ENCODE data around the gene KRTAP10-6. TPM values are rescaled to one million over a fixed set of nuclear protein-coding genes. Genes with fewer than 3 reads are reported as not detected.
A peak's percentile ranks its signal among the peaks of the same experiment; 100 is the strongest.

Gene KRTAP10-6
- total and polyA plus RNA-seq, 4 experiments from 2014 or later = not detected

GRCh38 chr21:44557491-44558328, 34.6 kb downstream of the KRTAP10-6 start:
- ChIA-PET CTCF (ENCODE audit: partially characterized antibody) (no interaction called here), POLR2A (ENCODE audit: partially characterized antibody) (no interaction called here)
- Histone ChIP-seq H3K27ac (ENCODE audit: low read depth, low read length) (no peak overlapping the region), H3K9me3 (ENCODE audit: control insufficient read depth in 1 of 2, low read length in 2 of 2) (no peaks in the 10 kb centered on the region), H3K36me3 (ENCODE audit: insufficient read depth, low read length) (no peaks in the 10 kb centered on the region), H3K27me3 (ENCODE audit: insufficient read depth, low read length) (no peaks in the 10 kb centered on the region), H3K4me1 (ENCODE audit: insufficient read depth, low read length) (no peaks in the 10 kb centered on the region), H3K4me3 (ENCODE audit: low read length in 2 of 2) (no peak overlapping the region)
- Mint-ChIP-seq H3K4me3 (no peak overlapping the region), H3K4me1 (no peaks in the 10 kb centered on the region), H3K27me3 (peaks cover 0 to 4% of the 10 kb centered on the region in 2 donors), H3K36me3 (peaks cover 2 to 3% of the 10 kb centered on the region in 2 donors), H3K27ac (peak overlapping the region in 1 of 7 donors; percentile 79), H3K9me3 (peaks cover 2 to 47% (median 25%) of the 10 kb centered on the region in 8 donors)
- no peak for DNase-seq
- intact Hi-C loops (cut with micrococcal nuclease) = no loop called here

DNA sequence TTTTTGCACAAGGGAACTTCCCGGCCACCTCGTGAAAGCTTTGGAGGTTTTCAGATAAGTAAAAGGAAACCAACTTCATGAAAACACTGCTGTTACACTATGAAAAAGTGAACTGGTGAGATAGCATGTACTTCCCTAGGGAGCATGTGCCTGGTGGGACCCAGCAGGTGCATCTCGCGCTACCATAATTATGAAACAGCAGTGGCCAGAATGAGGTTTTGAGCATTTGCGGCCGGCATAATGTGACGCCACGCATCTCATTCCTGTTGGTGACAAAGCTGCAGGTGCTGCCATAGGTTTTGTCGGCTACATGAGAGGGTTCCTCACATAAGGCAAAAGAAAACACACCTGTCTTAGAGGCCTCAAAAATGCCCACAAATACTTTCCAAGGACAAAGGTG, 35.4 kb downstream of the KRTAP10-6 start:
- intact Hi-C loops (cut with micrococcal nuclease) = no loop called here
- Mint-ChIP-seq H3K4me1 (no peaks in the 10 kb centered on the region), H3K9me3 (peaks cover 2 to 38% (median 18%) of the 10 kb centered on the region in 8 donors), H3K4me3 (no peak overlapping the region), H3K27me3 (peaks cover 0 to 4% of the 10 kb centered on the region in 2 donors), H3K27ac (no peak overlapping the region), H3K36me3 (peaks cover 2 to 3% of the 10 kb centered on the region in 2 donors)
- Histone ChIP-seq H3K4me1 (ENCODE audit: insufficient read depth, low read length) (no peaks in the 10 kb centered on the region), H3K9me3 (ENCODE audit: control insufficient read depth in 1 of 2, low read length in 2 of 2) (no peaks in the 10 kb centered on the region), H3K27me3 (ENCODE audit: insufficient read depth, low read length) (no peaks in the 10 kb centered on the region), H3K36me3 (ENCODE audit: insufficient read depth, low read length) (no peaks in the 10 kb centered on the region), H3K4me3 (ENCODE audit: low read length in 2 of 2) (no peak overlapping the region), H3K27ac (ENCODE audit: low read depth, low read length) (no peak overlapping the region)
- DNase-seq = no peak
- ChIA-PET CTCF (ENCODE audit: partially characterized antibody) (no interaction called here), POLR2A (ENCODE audit: partially characterized antibody) (no interaction called here)

DNA sequence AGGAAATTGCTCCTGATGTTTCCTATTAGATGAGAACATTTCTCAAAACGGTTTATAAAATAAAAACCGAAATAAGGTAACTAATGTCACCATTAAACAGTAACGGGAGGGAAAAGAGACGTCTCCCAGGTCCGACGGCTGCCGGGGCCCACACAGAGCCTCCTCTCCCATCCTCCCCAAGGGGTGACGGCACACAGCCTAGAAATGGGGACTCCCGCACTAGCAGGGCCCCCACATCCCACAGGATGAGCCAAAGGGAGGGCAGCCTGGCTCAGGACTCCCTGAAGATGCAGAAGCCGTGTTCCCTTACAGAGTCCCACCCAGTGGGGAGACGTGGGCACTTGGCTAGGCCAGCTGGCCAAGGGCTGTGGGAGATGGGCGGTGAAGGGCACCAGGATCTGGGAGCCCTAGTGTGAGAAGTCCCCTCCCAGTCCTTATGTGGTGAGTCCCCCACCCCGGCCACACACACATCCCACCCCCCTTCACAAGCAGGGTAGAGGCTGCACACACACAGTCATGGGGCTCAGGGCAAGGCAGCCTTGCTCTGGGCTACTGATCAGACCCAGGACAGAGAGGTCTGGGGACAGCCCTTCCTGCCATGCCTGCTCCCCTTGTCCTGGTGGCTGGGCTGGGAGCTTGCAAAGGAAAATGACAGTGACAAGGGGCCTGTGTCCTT, 37.0 kb downstream of the KRTAP10-6 start:
- Mint-ChIP-seq H3K4me3 (no peak overlapping the region), H3K4me1 (peaks cover 0 to 5% (median 0%) of the 10 kb centered on the region in 4 donors), H3K9me3 (peaks cover 0 to 23% (median 9%) of the 10 kb centered on the region in 8 donors), H3K36me3 (peaks cover 0 to 3% of the 10 kb centered on the region in 2 donors), H3K27me3 (peaks cover 0 to 4% of the 10 kb centered on the region in 2 donors), H3K27ac (no peak overlapping the region)
- Histone ChIP-seq H3K9me3 (ENCODE audit: control insufficient read depth in 1 of 2, low read length in 2 of 2) (no peaks in the 10 kb centered on the region), H3K27me3 (ENCODE audit: insufficient read depth, low read length) (no peaks in the 10 kb centered on the region), H3K4me3 (ENCODE audit: low read length in 2 of 2) (no peak overlapping the region), H3K27ac (ENCODE audit: low read depth, low read length) (no peak overlapping the region), H3K4me1 (ENCODE audit: insufficient read depth, low read length) (no peaks in the 10 kb centered on the region), H3K36me3 (ENCODE audit: insufficient read depth, low read length) (no peaks in the 10 kb centered on the region)
- no peak for DNase-seq
- intact Hi-C loops (cut with micrococcal nuclease) = no loop called here
- POLR2A ChIA-PET (ENCODE audit: partially characterized antibody) = no interaction called here
- CTCF ChIA-PET (ENCODE audit: partially characterized antibody) = no interaction called here

- no peak overlapping the region for H3K27ac ChIP-seq (ENCODE audit: low read depth, low read length)
- no peak for DNase-seq
- H3K27me3 ChIP-seq (ENCODE audit: insufficient read depth, low read length) = no peaks in the 10 kb centered on the region
- no peak overlapping the region for H3K27ac Mint-ChIP-seq
- POLR2A ChIA-PET (ENCODE audit: partially characterized antibody) = no interaction called here
- intact Hi-C loops (cut with micrococcal nuclease) = no loop called here
- H3K4me3 Mint-ChIP-seq = no peak overlapping the region
- H3K27me3 Mint-ChIP-seq = peaks cover 0 to 1% of the 10 kb centered on the region in 2 donors
- peaks cover 10 to 24% (median 16%) of the 10 kb centered on the region in 4 donors for H3K4me1 Mint-ChIP-seq
- CTCF ChIA-PET (ENCODE audit: partially characterized antibody) = interaction anchor here (1.0 to 1.4 kb wide), 2 partner anchors 42 to 190 kb away, joined by 3 read pairs; no protein-coding TSS in a partner anchor
- peaks cover 0 to 13% (median 6%) of the 10 kb centered on the region in 8 donors for H3K9me3 Mint-ChIP-seq
- H3K4me1 ChIP-seq (ENCODE audit: insufficient read depth, low read length) = peaks cover 9% of the 10 kb centered on the region
- no peaks in the 10 kb centered on the region for H3K9me3 ChIP-seq (ENCODE audit: control insufficient read depth in 1 of 2, low read length in 2 of 2)
- no peaks in the 10 kb centered on the region for H3K36me3 ChIP-seq (ENCODE audit: insufficient read depth, low read length)
- H3K4me3 ChIP-seq (ENCODE audit: low read length in 2 of 2) = no peak overlapping the region
- H3K36me3 Mint-ChIP-seq = peaks cover 3 to 10% of the 10 kb centered on the region in 2 donors
Measured at GRCh38 chr21:44552681-44553080, 39.6 kb downstream of the KRTAP10-6 start.

DNA sequence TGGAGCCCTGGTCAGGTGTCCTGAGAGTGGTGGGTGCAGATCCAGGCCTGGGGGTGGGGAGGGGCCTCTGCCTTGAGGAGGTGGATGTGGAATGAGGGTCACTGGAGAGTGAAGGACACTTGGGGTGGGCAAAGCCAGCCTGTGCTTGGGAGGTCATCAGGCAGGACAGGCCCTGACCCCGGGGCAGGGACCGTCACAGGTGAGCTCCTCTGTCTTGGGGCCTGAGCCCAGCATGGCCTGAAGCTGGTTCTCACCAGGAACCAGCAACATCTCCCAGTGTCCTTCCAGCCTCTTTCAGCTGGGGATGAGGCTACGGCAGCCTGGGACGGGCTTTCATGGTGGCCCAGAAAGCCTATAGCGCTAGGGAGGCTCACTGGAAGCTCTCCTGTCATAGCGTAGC, 40.2 kb downstream of the KRTAP10-6 start:
- no peaks in the 10 kb centered on the region for H3K9me3 ChIP-seq (ENCODE audit: control insufficient read depth in 1 of 2, low read length in 2 of 2)
- DNase-seq = no peak
- H3K4me1 ChIP-seq (ENCODE audit: insufficient read depth, low read length) = peaks cover 15% of the 10 kb centered on the region
- intact Hi-C loops (cut with micrococcal nuclease) = no loop called here
- H3K4me3 ChIP-seq (ENCODE audit: low read length in 2 of 2) = no peak overlapping the region
- Mint-ChIP-seq H3K27me3 (peaks cover 0 to 1% of the 10 kb centered on the region in 2 donors), H3K36me3 (peaks cover 7 to 16% of the 10 kb centered on the region in 2 donors), H3K27ac (no peak overlapping the region), H3K4me3 (no peak overlapping the region), H3K4me1 (peaks cover 14 to 29% (median 22%) of the 10 kb centered on the region in 4 donors), H3K9me3 (peaks cover 0 to 19% (median 12%) of the 10 kb centered on the region in 8 donors)
- ChIA-PET CTCF (ENCODE audit: partially characterized antibody) (no interaction called here), POLR2A (ENCODE audit: partially characterized antibody) (no interaction called here)
- no peak overlapping the region for H3K27ac ChIP-seq (ENCODE audit: low read depth, low read length)
- H3K27me3 ChIP-seq (ENCODE audit: insufficient read depth, low read length) = no peaks in the 10 kb centered on the region
- no peaks in the 10 kb centered on the region for H3K36me3 ChIP-seq (ENCODE audit: insufficient read depth, low read length)

- H3K4me3 Mint-ChIP-seq = peak within 1 kb of the TSS in 1 of 8 donors; percentile 29
- CTCF ChIA-PET (ENCODE audit: partially characterized antibody) = no interaction called here
- POLR2A ChIA-PET (ENCODE audit: partially characterized antibody) = no interaction called here
- H3K36me3 ChIP-seq (ENCODE audit: insufficient read depth, low read length) = no peaks in the 10 kb centered on the region
- peaks cover 0 to 26% (median 18%) of the 10 kb centered on the region in 8 donors for H3K9me3 Mint-ChIP-seq
- H3K4me1 ChIP-seq (ENCODE audit: insufficient read depth, low read length) = peaks cover 20% of the 10 kb centered on the region
- no peak for DNase-seq
- peaks cover 13 to 22% of the 10 kb centered on the region in 2 donors for H3K36me3 Mint-ChIP-seq
- no peak within 1 kb of the TSS for H3K27ac ChIP-seq (ENCODE audit: low read depth, low read length)
- peaks cover 19 to 35% (median 27%) of the 10 kb centered on the region in 4 donors for H3K4me1 Mint-ChIP-seq
- no peaks in the 10 kb centered on the region for H3K27me3 ChIP-seq (ENCODE audit: insufficient read depth, low read length)
- intact Hi-C loops (cut with micrococcal nuclease) = no loop called here
- peak within 1 kb of the TSS in 1 of 7 donors; percentile 73 for H3K27ac Mint-ChIP-seq
- no peaks in the 10 kb centered on the region for H3K9me3 ChIP-seq (ENCODE audit: control insufficient read depth in 1 of 2, low read length in 2 of 2)
- H3K4me3 ChIP-seq (ENCODE audit: low read length in 2 of 2) = no peak within 1 kb of the TSS
- peaks cover 0 to 1% of the 10 kb centered on the region in 2 donors for H3K27me3 Mint-ChIP-seq
Measured at GRCh38 chr21:44551340-44551961, 40.9 kb downstream of the KRTAP10-6 start, which contains the start of gene KRTAP10-2. KRTAP10-2 (minus strand) TSS chr21:44551505; CDS start chr21:44551458, 47 bp downstream.

DNA sequence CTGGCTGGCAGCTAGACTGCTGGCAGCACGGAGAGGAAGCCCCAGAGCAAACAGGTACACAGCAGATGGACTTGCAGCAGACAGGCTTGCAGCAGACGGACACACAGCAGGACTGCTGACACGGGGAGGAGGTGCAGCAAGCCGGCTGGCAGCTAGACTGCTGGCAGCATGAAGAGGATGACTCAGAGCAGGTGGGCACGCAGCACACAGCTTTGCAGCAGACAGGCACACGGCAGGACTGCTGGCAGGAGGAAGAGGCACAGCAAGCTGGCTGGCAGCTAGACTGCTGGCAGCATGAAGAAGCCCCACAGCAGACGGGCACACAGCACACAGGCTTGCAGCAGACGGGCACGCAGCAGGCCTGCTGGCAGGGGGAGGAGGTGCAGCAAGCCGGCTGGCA, 41.5 kb downstream of the KRTAP10-6 start:
- Mint-ChIP-seq H3K36me3 (peaks cover 13 to 22% of the 10 kb centered on the region in 2 donors), H3K4me1 (peaks cover 19 to 35% (median 27%) of the 10 kb centered on the region in 4 donors), H3K27ac (peak overlapping the region in 1 of 7 donors; percentile 73), H3K27me3 (peaks cover 0 to 1% of the 10 kb centered on the region in 2 donors), H3K9me3 (peaks cover 0 to 30% (median 22%) of the 10 kb centered on the region in 8 donors), H3K4me3 (no peak overlapping the region)
- peaks cover 20% of the 10 kb centered on the region for H3K4me1 ChIP-seq (ENCODE audit: insufficient read depth, low read length)
- DNase-seq = no peak
- no peaks in the 10 kb centered on the region for H3K9me3 ChIP-seq (ENCODE audit: control insufficient read depth in 1 of 2, low read length in 2 of 2)
- H3K27me3 ChIP-seq (ENCODE audit: insufficient read depth, low read length) = no peaks in the 10 kb centered on the region
- H3K27ac ChIP-seq (ENCODE audit: low read depth, low read length) = no peak overlapping the region
- no peaks in the 10 kb centered on the region for H3K36me3 ChIP-seq (ENCODE audit: insufficient read depth, low read length)
- CTCF ChIA-PET (ENCODE audit: partially characterized antibody) = no interaction called here
- H3K4me3 ChIP-seq (ENCODE audit: low read length in 2 of 2) = no peak overlapping the region
- POLR2A ChIA-PET (ENCODE audit: partially characterized antibody) = no interaction called here
- intact Hi-C loops (cut with micrococcal nuclease) = no loop called here
